HepG2 (cell line): Measurements from ENCODE around the gene ZNF26. TPM values are rescaled to one million over a fixed set of nuclear protein-coding genes. Genes with fewer than 3 reads are reported as not detected.
A peak's percentile ranks its signal among the peaks of the same experiment; 100 is the strongest.

Experiments used
- CEBPG ChIP-seq: IDR thresholded peaks from 2 replicates; pipeline ENCODE4 v1.6.1; 2016
- CHD4 ChIP-seq: fragments of 200-600 bp; sonication (generic); IDR thresholded peaks from 2 replicates; pipeline ENCODE4 v1.7.0; 2017; ENCODE audit warnings: mild to moderate bottlenecking, low read length, borderline replicate concordance
- HIC2 ChIP-seq: sonication (generic); formaldehyde crosslinking; IDR thresholded peaks from 2 replicates; pipeline ENCODE4 v1.9.0; 2022; ENCODE audit warnings: low read depth, missing genetic modification reagents
- HOXA5 ChIP-seq: sonication (generic); formaldehyde crosslinking; IDR thresholded peaks from 2 replicates; pipeline ENCODE4 v1.4.0; 2020; ENCODE audit warnings: missing genetic modification reagents
- JDP2 ChIP-seq: sonication (generic); formaldehyde crosslinking; IDR thresholded peaks from 2 replicates; pipeline ENCODE4 v1.8.1; 2022; ENCODE audit warnings: missing genetic modification reagents, borderline replicate concordance
- KDM4B ChIP-seq: sonication (generic); formaldehyde crosslinking; IDR thresholded peaks from 2 replicates; pipeline ENCODE4 v1.4.0; 2020; ENCODE audit warnings: missing genetic modification reagents
- KMT2A ChIP-seq: sonication (generic); formaldehyde crosslinking; IDR thresholded peaks from 2 replicates; pipeline ENCODE4 v1.4.0; 2020; ENCODE audit warnings: missing genetic modification reagents
- PTBP1 ChIP-seq: fragments of 200-400 bp; formaldehyde crosslinking; IDR thresholded peaks from 2 replicates; pipeline ENCODE4 v1.6.1; 2018; ENCODE audit warnings: low read length, low read depth; ENCODE audit not compliant: poor library complexity, severe bottlenecking
- REPIN1 ChIP-seq: sonication (generic); formaldehyde crosslinking; IDR thresholded peaks from 2 replicates; pipeline ENCODE4 v1.8.0; 2022; ENCODE audit warnings: missing genetic modification reagents, low read depth, mild to moderate bottlenecking, borderline replicate concordance
- REXO4 ChIP-seq: sonication (generic); formaldehyde crosslinking; IDR thresholded peaks from 2 replicates; pipeline ENCODE4 v1.8.0; 2022; ENCODE audit warnings: missing genetic modification reagents, mild to moderate bottlenecking, borderline replicate concordance
- SP4 ChIP-seq: sonication (generic); formaldehyde crosslinking; IDR thresholded peaks from 2 replicates; pipeline ENCODE4 v1.8.1; 2023; ENCODE audit warnings: mild to moderate bottlenecking, missing genetic modification reagents
- ZFP41 ChIP-seq: sonication (generic); formaldehyde crosslinking; IDR thresholded peaks from 2 replicates; pipeline ENCODE4 v1.4.0; 2020; ENCODE audit warnings: mild to moderate bottlenecking, missing genetic modification reagents, borderline replicate concordance
- ZFY ChIP-seq: sonication (generic); formaldehyde crosslinking; IDR thresholded peaks from 2 replicates; pipeline ENCODE4 v1.4.0; 2020; ENCODE audit warnings: missing genetic modification reagents
- ZNF230 ChIP-seq: sonication (generic); formaldehyde crosslinking; IDR thresholded peaks from 2 replicates; pipeline ENCODE4 v1.4.0; 2020; ENCODE audit warnings: mild to moderate bottlenecking, missing genetic modification reagents
- ZNF331 ChIP-seq: sonication (generic); formaldehyde crosslinking; IDR thresholded peaks from 2 replicates; pipeline ENCODE4 v1.4.0; 2020; ENCODE audit warnings: missing genetic modification reagents
- ZNF484 ChIP-seq: sonication (generic); formaldehyde crosslinking; IDR thresholded peaks from 2 replicates; pipeline ENCODE4 v1.5.1; 2020; ENCODE audit warnings: mild to moderate bottlenecking, low read depth, missing genetic modification reagents, borderline replicate concordance
- ZNF761 ChIP-seq: sonication (generic); formaldehyde crosslinking; conservative IDR thresholded peaks from 2 replicates; pipeline ENCODE4 v1.4.0; 2020; ENCODE audit warnings: mild to moderate bottlenecking, missing genetic modification reagents
- ZSCAN21 ChIP-seq: sonication (generic); formaldehyde crosslinking; IDR thresholded peaks from 2 replicates; pipeline ENCODE4 v1.8.0; 2022; ENCODE audit warnings: mild to moderate bottlenecking, missing genetic modification reagents, moderate library complexity, borderline replicate concordance
- polyA plus RNA-seq, 8 experiments: library from polyadenylated mRNA; depleted of rRNA in 3 of 8; stranded (reverse) in 7 of 8; unstranded in 1 of 8; fragments of >200 nt; fragmentation: Illumina TruSeq in 4 of 8; extraction: Trizol in 4 of 8; gene quantifications; 2 replicates each; pipeline versions ENCODE4 v1.2.1 to v1.2.3, GENCODE V29; 2011 to 2016; ENCODE audit warnings: low read depth in 4 of 8, missing spikeins in 1 of 8, mixed read lengths in 1 of 8; ENCODE audit not compliant: insufficient read depth in 1 of 8
- total RNA-seq, 5 experiments: library from RNA; depleted of rRNA; stranded (reverse); fragments of >200 nt; fragmentation: Illumina TruSeq; extraction: Trizol; gene quantifications; 2 replicates each; pipeline ENCODE4 v1.2.3, GENCODE V29; 2016; ENCODE audit warnings: low read depth in 1 of 5
- TF ChIP-seq, protein P1 (sequence below): sonication (generic); formaldehyde crosslinking; IDR thresholded peaks from 2 replicates; pipeline ENCODE4 v1.8.0; 2022; ENCODE audit warnings: low read depth, missing genetic modification reagents
- TF ChIP-seq, protein P2 (sequence below): sonication (generic); formaldehyde crosslinking; IDR thresholded peaks from 2 replicates; pipeline ENCODE4; 2020; ENCODE audit warnings: missing genetic modification reagents, mild to moderate bottlenecking, borderline replicate concordance
- TF ChIP-seq, protein P3 (sequence below): sonication (generic); formaldehyde crosslinking; IDR thresholded peaks from 2 replicates; pipeline ENCODE4 v1.8.0; 2022; ENCODE audit warnings: missing genetic modification reagents, mild to moderate bottlenecking, borderline replicate concordance
- TF ChIP-seq, protein P4 (sequence below): sonication (generic); formaldehyde crosslinking; IDR thresholded peaks from 2 replicates; pipeline ENCODE4 v1.4.0; 2020; ENCODE audit warnings: mild to moderate bottlenecking, low read depth, missing genetic modification reagents

The ZNF26 gene
- total and polyA plus RNA-seq, 2 of the 13 experiments (the other 11 are each of a cell fraction or from before 2014, with no cell fraction given), result 3.8 to 6.5 TPM

DNA sequence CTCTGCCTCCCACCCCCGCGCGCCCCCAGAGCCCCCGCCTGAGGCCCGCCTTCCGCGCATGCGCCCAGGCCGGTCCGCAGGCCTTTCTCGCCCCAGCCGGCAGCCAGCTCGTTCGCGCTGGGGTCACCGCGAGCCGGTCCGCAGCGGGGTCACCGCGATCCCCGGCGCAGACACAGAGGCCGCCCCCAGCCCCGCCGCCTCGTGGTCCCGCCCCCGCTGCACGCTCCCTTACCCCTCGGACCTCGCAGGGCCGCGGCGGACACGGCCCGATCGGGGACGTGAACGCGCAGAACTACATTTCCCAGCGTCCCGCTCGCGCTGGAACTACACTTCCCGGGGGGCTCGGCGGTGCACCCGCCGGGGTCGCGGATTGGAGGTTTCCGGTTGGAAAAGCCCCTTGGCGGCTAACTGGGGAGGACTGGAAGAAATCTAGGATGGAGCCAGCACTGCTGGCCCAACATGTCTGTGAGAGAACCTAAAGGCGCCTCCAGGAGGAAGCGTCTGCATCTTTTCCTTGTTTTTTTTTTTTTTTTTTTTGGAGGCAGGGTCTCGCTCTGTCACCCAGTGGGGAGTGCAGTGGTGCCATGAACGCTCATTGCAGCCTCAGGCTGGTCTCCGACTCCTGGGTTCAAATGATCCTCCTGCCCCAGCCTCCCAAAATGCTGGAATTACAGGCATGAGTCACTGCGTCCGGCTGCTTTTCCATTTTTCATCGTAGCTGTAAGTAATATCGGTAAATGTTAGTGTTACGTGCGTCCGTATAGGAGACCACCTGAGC lies 30.0 kb upstream of the ZNF26 start, which contains the start of gene ZNF605 (continued):
- TF ChIP-seq, protein P1, sequence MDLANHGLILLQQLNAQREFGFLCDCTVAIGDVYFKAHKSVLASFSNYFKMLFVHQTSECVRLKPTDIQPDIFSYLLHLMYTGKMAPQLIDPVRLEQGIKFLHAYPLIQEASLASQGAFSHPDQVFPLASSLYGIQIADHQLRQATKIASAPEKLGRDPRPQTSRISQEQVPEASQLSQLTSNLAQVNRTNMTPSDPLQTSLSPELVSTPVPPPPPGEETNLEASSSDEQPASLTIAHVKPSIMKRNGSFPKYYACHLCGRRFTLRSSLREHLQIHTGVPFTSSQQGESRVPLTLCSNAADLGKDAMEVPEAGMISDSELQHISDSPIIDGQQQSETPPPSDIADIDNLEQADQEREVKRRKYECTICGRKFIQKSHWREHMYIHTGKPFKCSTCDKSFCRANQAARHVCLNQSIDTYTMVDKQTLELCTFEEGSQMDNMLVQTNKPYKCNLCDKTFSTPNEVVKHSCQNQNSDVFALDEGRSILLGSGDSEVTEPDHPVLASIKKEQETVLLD (CRISPR knock-in tag), result peak; percentile 60; the same call in 1 of the 2 replicates
- no peak for TF ChIP-seq CHD4
- peak; percentile 49; the same call in 1 of the 2 replicates for TF ChIP-seq ZNF331 (CRISPR knock-in tag)
- TF ChIP-seq PTBP1, result no peak
- TF ChIP-seq REPIN1, result peak; percentile 54; the same call in 1 of the 2 replicates
- TF ChIP-seq HIC2 (CRISPR knock-in tag), result no peak
- no peak; the same call in 1 of the 2 replicates for TF ChIP-seq ZNF761 (CRISPR knock-in tag)
- TF ChIP-seq REXO4, result no peak
- no peak for TF ChIP-seq CEBPG
- no peak for TF ChIP-seq JDP2 (CRISPR knock-in tag)
- TF ChIP-seq SP4 (CRISPR knock-in tag), result no peak
- TF ChIP-seq ZFP41, result no peak
- TF ChIP-seq ZNF230, result 0 out of 2 replicates have a peak, but pooled peaks have one; percentile 19
- TF ChIP-seq, protein P2, sequence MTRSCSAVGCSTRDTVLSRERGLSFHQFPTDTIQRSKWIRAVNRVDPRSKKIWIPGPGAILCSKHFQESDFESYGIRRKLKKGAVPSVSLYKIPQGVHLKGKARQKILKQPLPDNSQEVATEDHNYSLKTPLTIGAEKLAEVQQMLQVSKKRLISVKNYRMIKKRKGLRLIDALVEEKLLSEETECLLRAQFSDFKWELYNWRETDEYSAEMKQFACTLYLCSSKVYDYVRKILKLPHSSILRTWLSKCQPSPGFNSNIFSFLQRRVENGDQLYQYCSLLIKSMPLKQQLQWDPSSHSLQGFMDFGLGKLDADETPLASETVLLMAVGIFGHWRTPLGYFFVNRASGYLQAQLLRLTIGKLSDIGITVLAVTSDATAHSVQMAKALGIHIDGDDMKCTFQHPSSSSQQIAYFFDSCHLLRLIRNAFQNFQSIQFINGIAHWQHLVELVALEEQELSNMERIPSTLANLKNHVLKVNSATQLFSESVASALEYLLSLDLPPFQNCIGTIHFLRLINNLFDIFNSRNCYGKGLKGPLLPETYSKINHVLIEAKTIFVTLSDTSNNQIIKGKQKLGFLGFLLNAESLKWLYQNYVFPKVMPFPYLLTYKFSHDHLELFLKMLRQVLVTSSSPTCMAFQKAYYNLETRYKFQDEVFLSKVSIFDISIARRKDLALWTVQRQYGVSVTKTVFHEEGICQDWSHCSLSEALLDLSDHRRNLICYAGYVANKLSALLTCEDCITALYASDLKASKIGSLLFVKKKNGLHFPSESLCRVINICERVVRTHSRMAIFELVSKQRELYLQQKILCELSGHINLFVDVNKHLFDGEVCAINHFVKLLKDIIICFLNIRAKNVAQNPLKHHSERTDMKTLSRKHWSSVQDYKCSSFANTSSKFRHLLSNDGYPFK, result no peak
- TF ChIP-seq HOXA5 (CRISPR knock-in tag), result no peak
- TF ChIP-seq KDM4B (CRISPR knock-in tag), result no peak
- peak; percentile 99 for TF ChIP-seq ZFY (CRISPR knock-in tag)
- TF ChIP-seq, protein P3, sequence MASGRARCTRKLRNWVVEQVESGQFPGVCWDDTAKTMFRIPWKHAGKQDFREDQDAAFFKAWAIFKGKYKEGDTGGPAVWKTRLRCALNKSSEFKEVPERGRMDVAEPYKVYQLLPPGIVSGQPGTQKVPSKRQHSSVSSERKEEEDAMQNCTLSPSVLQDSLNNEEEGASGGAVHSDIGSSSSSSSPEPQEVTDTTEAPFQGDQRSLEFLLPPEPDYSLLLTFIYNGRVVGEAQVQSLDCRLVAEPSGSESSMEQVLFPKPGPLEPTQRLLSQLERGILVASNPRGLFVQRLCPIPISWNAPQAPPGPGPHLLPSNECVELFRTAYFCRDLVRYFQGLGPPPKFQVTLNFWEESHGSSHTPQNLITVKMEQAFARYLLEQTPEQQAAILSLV (CRISPR knock-in tag), result no peak
- no peak for TF ChIP-seq KMT2A (CRISPR knock-in tag)
- no peak; the same call in 1 of the 2 replicates for TF ChIP-seq ZSCAN21 (CRISPR knock-in tag)
- TF ChIP-seq ZNF484 (CRISPR knock-in tag), result no peak
- TF ChIP-seq, protein P4, sequence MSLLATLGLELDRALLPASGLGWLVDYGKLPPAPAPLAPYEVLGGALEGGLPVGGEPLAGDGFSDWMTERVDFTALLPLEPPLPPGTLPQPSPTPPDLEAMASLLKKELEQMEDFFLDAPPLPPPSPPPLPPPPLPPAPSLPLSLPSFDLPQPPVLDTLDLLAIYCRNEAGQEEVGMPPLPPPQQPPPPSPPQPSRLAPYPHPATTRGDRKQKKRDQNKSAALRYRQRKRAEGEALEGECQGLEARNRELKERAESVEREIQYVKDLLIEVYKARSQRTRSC (CRISPR knock-in tag), result no peak
